Upper lobe of left lung (tissue), 6 donors: ENCODE results near the gene CD79A. TPM values are rescaled to one million over a fixed set of nuclear protein-coding genes. Genes with fewer than 3 reads are reported as not detected.

Experiments used
- ATAC-seq, 2 donors: fragments of 200-7000 bp; cut with Tn5 transposase; one replicate each; pipeline ENCODE4 v1.9.1; 2022; ENCODE audit warnings: mild to moderate bottlenecking in 2 of 2, moderate library complexity in 2 of 2; ENCODE audit not compliant: low FRiP score in 2 of 2
- DNase-seq, 2 donors: peaks; one replicate each; pipeline ENCODE4 v3.0.0-alpha.2; 2019 to 2020
- H3K27ac ChIP-seq, 4 donors: fragments of 200-600 bp; sonication (generic); one replicate each; pipeline ENCODE4 v1.5.1; 2016 to 2019
- H3K27me3 ChIP-seq, 4 donors: fragments of 200-600 bp; sonication (generic); one replicate each; pipeline ENCODE4 v1.5.1; 2017 to 2019
- H3K36me3 ChIP-seq, 4 donors: fragments of 200-600 bp; sonication (generic); one replicate each; pipeline ENCODE4 v1.5.1; 2016 to 2019
- H3K4me1 ChIP-seq, 4 donors: fragments of 200-600 bp; sonication (generic); one replicate each; pipeline ENCODE4 v1.5.1; 2018 to 2019
- H3K4me3 ChIP-seq, 4 donors: fragments of 200-600 bp; sonication (generic); one replicate each; pipeline ENCODE4 v1.5.1; 2017 to 2019; ENCODE audit warnings: mild to moderate bottlenecking in 2 of 4, moderate library complexity in 1 of 4
- H3K9me3 ChIP-seq, 4 donors: fragments of 200-600 bp; sonication (generic); one replicate each; pipeline ENCODE4 v1.5.1; 2018 to 2019
- EP300 ChIP-seq, 4 donors: sonication (generic); formaldehyde crosslinking; IDR thresholded peaks; one replicate each; pipeline ENCODE4 v1.5.1; 2017; ENCODE audit warnings: antibody characterized with exemption in 4 of 4, control low read depth in 2 of 4
- POLR2A ChIP-seq, 4 donors: fragments of 450-650 bp; IDR thresholded peaks; one replicate each; pipeline ENCODE4 v1.5.1; 2016 to 2017; ENCODE audit warnings: antibody characterized with exemption in 4 of 4, mild to moderate bottlenecking in 2 of 4
- POLR2AphosphoS5 ChIP-seq, 2 donors: sonication (generic); formaldehyde crosslinking; IDR thresholded peaks; one replicate each; pipeline ENCODE4 v1.5.1; 2017; ENCODE audit warnings: antibody characterized with exemption in 2 of 2
- WGBS, 2 donors: methylation state at CpG; one replicate each; pipeline ENCODE4 v1.1.5; 2017 to 2018; 5-methylcytosine and 5-hydroxymethylcytosine counted together
- total RNA-seq, 6 donors: library from RNA; depleted of rRNA in 4 of 6; stranded (reverse); fragments of >200 nt in 4 of 6; gene quantifications; one replicate each; pipeline versions ENCODE4 v1.1.0 to v1.2.1, GENCODE V29; 2016 to 2021
- TF ChIP-seq, protein P1 (sequence below), 6 experiments: fragments of 450-650 bp in 4 of 6; fragments of 200-600 bp in 2 of 6; sonication (generic) in 2 of 6; IDR thresholded peaks; one replicate each; pipeline ENCODE4 v1.5.1; 2016 to 2019; ENCODE audit warnings: antibody characterized with exemption in 6 of 6
- donor health status: DM: no; HTN: no; CAD: no; lungs with moderate emphysema.
- donor health status: DM: no; HTN: yes; CAD: no; lungs with severe emphysema.

Gene CD79A
- total RNA-seq, 6 donors from 2014 or later: 0.76 to 4.7 (median 4.1) TPM; not detected in 1

GRCh38 chr19:41922585-41922984 is 45.5 kb downstream of the CD79A start:
- TF ChIP-seq, protein P1, sequence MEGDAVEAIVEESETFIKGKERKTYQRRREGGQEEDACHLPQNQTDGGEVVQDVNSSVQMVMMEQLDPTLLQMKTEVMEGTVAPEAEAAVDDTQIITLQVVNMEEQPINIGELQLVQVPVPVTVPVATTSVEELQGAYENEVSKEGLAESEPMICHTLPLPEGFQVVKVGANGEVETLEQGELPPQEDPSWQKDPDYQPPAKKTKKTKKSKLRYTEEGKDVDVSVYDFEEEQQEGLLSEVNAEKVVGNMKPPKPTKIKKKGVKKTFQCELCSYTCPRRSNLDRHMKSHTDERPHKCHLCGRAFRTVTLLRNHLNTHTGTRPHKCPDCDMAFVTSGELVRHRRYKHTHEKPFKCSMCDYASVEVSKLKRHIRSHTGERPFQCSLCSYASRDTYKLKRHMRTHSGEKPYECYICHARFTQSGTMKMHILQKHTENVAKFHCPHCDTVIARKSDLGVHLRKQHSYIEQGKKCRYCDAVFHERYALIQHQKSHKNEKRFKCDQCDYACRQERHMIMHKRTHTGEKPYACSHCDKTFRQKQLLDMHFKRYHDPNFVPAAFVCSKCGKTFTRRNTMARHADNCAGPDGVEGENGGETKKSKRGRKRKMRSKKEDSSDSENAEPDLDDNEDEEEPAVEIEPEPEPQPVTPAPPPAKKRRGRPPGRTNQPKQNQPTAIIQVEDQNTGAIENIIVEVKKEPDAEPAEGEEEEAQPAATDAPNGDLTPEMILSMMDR (IDR thresholded peaks at IDR 0.05): no peak
- TF ChIP-seq POLR2AphosphoS5 (IDR thresholded peaks at IDR 0.05) (no peak), EP300 (IDR thresholded peaks at IDR 0.05) (no peak)
- no peak overlapping the region for H3K4me3 ChIP-seq
- peaks cover 0 to 30% (median 22%) of the 10 kb centered on the region in 4 donors for H3K27me3 ChIP-seq
- H3K36me3 ChIP-seq: no peaks in the 10 kb centered on the region
- no peaks in the 10 kb centered on the region for H3K9me3 ChIP-seq
- no peak for ATAC-seq
- peak in 1 of 2 donors; percentile 65 for DNase-seq
- H3K4me1 ChIP-seq: peaks cover 0 to 8% (median under 1%) of the 10 kb centered on the region in 4 donors
- no peak overlapping the region for H3K27ac ChIP-seq
- WGBS, 2 donors: 9 to 39% methylated on average over 16 to 17 of the region's 18 CpGs

DNA sequence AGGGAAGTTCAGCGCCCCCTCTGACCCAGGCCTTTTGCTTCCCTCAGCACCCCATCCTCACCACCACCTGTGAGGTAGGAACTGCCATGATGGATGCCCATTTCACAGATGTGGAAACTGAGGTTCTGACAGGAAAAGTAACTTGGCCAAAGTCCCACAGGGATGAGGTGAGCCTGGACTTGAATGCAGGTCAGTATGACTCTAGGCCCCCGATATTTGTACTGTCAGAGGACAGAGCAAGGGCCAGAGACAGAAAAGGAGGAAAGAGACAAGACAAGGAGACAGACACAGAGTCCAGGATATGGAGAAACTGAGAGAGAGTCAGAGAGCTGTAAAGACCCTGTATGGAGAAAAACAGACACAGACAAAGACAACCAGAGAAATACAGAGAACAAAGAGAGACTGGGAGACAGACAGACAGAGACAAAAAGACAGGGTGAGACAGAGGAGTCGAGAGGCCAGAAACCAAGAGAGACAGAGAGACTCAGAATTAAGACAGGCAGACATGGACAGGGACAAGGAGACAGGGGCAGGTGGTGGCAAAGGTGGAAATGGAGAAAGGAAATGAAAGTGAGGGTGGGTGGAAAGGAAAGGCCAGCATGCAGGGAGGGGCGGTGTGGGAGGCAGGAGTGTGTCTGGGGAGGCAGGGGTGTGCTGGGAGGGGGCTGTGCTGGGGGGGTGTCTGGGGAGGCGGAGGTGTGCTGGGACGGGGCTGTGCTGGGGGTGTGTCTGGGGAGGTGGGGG is 46.1 kb downstream of the CD79A start:
- ATAC-seq (no peak), DNase-seq (no peak)
- Histone ChIP-seq H3K27me3 (peaks cover 0 to 36% (median 28%) of the 10 kb centered on the region in 4 donors), H3K9me3 (no peaks in the 10 kb centered on the region), H3K36me3 (no peaks in the 10 kb centered on the region), H3K27ac (no peak overlapping the region), H3K4me1 (peaks cover 6 to 14% (median 7%) of the 10 kb centered on the region in 4 donors), H3K4me3 (no peak overlapping the region)
- WGBS, 2 donors: 40 to 44% methylated on average over 4 of the region's 6 CpGs
- TF ChIP-seq EP300 (IDR thresholded peaks at IDR 0.05): no peak
- no peak for TF ChIP-seq POLR2AphosphoS5 (IDR thresholded peaks at IDR 0.05)
- no peak for TF ChIP-seq POLR2A (IDR thresholded peaks at IDR 0.05)
- TF ChIP-seq, protein P1 (IDR thresholded peaks at IDR 0.05): no peak

- Histone ChIP-seq H3K4me1 (peaks cover 14 to 26% (median 19%) of the 10 kb centered on the region in 4 donors), H3K27me3 (peaks cover 0 to 47% (median 39%) of the 10 kb centered on the region in 4 donors), H3K4me3 (no peak overlapping the region), H3K27ac (no peak overlapping the region), H3K36me3 (no peaks in the 10 kb centered on the region), H3K9me3 (no peaks in the 10 kb centered on the region)
- WGBS, 2 donors: 56 to 61% methylated on average over 13 of the region's 13 CpGs
- TF ChIP-seq POLR2A (IDR thresholded peaks at IDR 0.05) (no peak), EP300 (IDR thresholded peaks at IDR 0.05) (no peak), POLR2AphosphoS5 (IDR thresholded peaks at IDR 0.05) (no peak)
- TF ChIP-seq, protein P1 (IDR thresholded peaks at IDR 0.05): no peak
- DNase-seq (no peak), ATAC-seq (no peak)
Measured at GRCh38 chr19:41924151-41925145, 47.4 kb downstream of the CD79A start.

DNA sequence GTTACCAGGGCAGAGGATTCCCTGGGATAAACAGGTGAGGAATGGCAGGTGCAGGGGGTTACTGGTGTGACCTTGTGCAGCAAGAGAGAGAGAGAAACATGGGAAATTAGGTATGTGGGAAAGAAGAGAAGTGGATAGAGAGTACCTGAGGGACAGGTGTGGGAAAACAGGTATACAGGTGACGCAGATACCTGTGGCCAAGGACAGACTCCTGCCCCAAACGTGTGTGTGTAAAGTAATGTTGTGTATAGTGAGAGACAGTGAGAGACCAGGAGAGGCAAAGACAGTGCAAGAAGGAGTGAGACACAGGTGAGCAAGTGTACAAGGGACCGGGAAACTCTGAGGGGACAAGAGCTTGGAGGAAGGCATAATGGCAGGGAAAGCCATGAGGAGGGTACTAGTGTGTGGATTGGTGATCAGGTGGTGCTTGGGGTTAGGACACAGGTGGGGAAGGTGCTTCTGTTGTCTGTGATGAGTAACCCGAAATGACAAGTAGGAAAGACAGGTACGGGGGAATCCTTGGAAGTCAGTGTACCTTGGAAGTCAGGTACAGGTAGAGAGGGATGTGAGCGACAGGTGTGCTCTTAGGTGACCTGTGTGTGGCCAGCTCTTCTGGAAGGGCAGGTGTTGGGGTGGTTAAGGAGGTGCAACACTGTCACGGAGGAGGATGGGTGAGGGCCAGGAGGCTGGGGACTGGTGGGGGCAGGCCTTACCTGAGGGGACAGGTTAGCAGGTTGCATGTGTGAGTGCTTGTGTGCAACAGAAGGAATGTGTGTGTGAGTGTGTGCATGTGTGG is 48.3 kb downstream of the CD79A start:
- Histone ChIP-seq H3K27ac (no peak overlapping the region), H3K9me3 (no peaks in the 10 kb centered on the region), H3K36me3 (no peaks in the 10 kb centered on the region), H3K4me3 (no peak overlapping the region), H3K4me1 (peaks cover 14 to 29% (median 19%) of the 10 kb centered on the region in 4 donors), H3K27me3 (peaks cover 0 to 55% (median 42%) of the 10 kb centered on the region in 4 donors)
- no peak for ATAC-seq
- TF ChIP-seq POLR2A (IDR thresholded peaks at IDR 0.05) (no peak), POLR2AphosphoS5 (IDR thresholded peaks at IDR 0.05) (no peak), EP300 (IDR thresholded peaks at IDR 0.05) (no peak)
- TF ChIP-seq, protein P1 (IDR thresholded peaks at IDR 0.05): no peak
- 64 to 65% methylated on average over 7 of the region's 7 CpGs for WGBS, 2 donors
- no peak for DNase-seq
